ENCODE measurements around the gene PITPNM3.

PITPNM3 gene

DNA sequence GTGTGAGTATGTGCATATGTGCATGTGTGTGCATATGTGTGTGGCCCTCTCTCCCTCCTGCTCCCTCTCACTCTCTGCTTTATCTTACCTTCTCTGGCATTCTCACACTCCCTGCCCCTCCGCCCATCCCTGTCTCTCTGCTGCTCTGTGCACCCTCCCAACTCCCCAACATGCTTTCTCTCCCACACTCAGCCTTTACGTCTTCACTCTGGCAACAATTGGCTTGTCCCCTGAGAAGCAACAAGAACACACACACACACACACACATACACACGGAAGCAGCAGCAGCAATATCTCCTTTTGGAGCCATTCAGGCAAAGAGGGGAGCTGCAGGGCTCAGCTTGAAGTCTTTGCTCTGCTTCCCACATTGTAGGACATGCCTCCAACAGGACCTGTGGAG lies 27.8 kb downstream of the PITPNM3 start:
- Histone ChIP-seq H3K9me3 (ENCODE audit: control insufficient read depth, insufficient read depth, low read length) (no peaks in the 10 kb centered on the region), H3K27ac (ENCODE audit: low read length) (no peak overlapping the region), H3K36me3 (ENCODE audit: control insufficient read depth, insufficient read depth, low read length) (no peaks in the 10 kb centered on the region), H3K4me3 (ENCODE audit: low read length) (no peak overlapping the region), H3K4me1 (ENCODE audit: control insufficient read depth, insufficient read depth, low read length) (peaks cover 8% of the 10 kb centered on the region), H3K27me3 (ENCODE audit: control insufficient read depth, insufficient read depth, low read length) (no peaks in the 10 kb centered on the region)
- no CpG with 5 or more reads among the region's 3 CpGs for WGBS (ENCODE audit: insufficient coverage, insufficient read length)
- no peak for DNase-seq (ENCODE audit: low read depth, low spot score)

DNA sequence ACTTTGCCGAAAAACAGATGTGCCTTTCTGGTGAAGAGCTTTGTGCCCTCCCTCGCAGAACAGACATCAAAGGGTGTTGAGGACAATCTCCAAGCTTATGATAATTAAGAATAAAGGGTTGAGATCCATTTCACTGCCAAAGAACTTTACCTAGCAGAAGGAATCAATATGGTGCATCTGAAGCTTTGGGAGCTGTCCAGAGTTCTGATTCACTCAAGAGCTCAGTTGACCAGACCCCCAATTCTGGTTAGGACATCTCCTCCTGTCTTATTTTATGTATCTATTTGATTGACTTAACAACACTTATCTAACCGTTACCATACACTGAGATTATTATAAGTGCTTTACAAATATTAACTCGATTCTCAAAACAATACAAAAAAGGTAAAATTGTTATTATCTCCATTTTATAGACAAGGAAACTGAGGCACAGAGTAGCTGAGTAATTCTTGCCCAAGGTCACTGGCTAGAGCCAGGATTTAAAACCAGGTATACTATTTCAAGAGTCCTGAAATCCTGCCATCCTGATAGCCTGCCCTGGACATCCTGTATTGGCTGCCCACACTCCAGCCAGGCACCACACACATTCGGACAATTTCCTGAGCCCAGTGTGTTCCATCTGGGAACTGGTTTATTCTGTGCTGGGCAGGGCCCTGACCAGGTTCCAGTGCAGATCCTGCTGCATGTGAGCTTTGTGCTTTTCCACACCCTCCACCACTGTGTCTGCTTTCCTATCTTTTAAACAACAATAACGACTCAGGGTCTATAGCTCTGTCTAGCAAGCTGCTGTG lies 29.8 kb downstream of the PITPNM3 start:
- no CpG with 5 or more reads among the region's 6 CpGs for WGBS (ENCODE audit: insufficient coverage, insufficient read length)
- no peaks in the 10 kb centered on the region for H3K27me3 ChIP-seq (ENCODE audit: control insufficient read depth, insufficient read depth, low read length)
- no peaks in the 10 kb centered on the region for H3K9me3 ChIP-seq (ENCODE audit: control insufficient read depth, insufficient read depth, low read length)
- H3K27ac ChIP-seq (ENCODE audit: low read length): no peak overlapping the region
- no peak overlapping the region for H3K4me3 ChIP-seq (ENCODE audit: low read length)
- no peak for DNase-seq (ENCODE audit: low read depth, low spot score)
- H3K4me1 ChIP-seq (ENCODE audit: control insufficient read depth, insufficient read depth, low read length): peaks cover 10% of the 10 kb centered on the region
- H3K36me3 ChIP-seq (ENCODE audit: control insufficient read depth, insufficient read depth, low read length): no peaks in the 10 kb centered on the region

DNA sequence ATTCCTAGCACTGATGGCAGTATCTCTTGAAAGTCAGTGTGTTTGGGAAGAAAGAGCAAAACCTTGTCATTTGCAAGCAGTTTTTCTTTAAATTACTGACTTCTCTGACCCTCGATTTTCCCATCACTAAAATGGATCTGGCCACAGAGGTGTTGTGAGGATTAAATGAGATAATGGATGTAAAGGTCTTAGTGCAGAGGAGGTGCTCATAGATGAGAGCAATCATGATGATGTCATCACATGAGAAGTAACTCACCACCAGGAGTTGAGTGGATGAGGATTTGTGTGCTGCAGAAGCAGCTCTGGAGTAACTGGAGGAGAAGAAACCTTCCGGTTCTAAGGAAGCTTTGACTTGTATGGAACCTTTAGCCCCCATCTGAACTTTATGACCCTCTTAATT lies 30.6 kb downstream of the PITPNM3 start:
- H3K36me3 ChIP-seq (ENCODE audit: control insufficient read depth, insufficient read depth, low read length): no peaks in the 10 kb centered on the region
- whole genome bisulfite sequencing (ENCODE audit: insufficient coverage, insufficient read length): no CpG with 5 or more reads among the region's 2 CpGs
- no peak for DNase-seq (ENCODE audit: low read depth, low spot score)
- H3K27me3 ChIP-seq (ENCODE audit: control insufficient read depth, insufficient read depth, low read length): no peaks in the 10 kb centered on the region
- peaks cover 9% of the 10 kb centered on the region for H3K4me1 ChIP-seq (ENCODE audit: control insufficient read depth, insufficient read depth, low read length)
- H3K27ac ChIP-seq (ENCODE audit: low read length): no peak overlapping the region
- H3K9me3 ChIP-seq (ENCODE audit: control insufficient read depth, insufficient read depth, low read length): no peaks in the 10 kb centered on the region
- no peak overlapping the region for H3K4me3 ChIP-seq (ENCODE audit: low read length)

DNA sequence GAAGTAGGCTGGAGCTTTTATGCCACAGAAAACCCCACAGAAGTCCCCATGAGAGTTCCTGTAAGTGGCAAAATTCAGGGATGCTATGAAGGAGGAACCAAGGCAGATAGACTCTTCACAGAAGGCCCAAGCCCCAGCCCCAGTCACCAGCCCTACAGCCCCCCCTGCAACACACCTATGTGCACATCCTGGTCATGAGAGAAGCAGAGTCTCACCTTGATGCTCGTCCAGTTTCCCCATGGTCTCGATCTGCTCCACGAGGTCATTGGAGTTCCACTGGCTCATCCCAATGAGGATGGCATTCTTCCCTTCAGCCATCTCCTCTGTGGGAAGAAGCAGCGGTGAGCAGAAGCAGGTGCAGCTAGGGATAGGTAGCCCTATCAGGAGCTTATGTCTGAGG lies 31.2 kb downstream of the PITPNM3 start:
- no peak for DNase-seq (ENCODE audit: low read depth, low spot score)
- Histone ChIP-seq H3K4me1 (ENCODE audit: control insufficient read depth, insufficient read depth, low read length) (peaks cover 3% of the 10 kb centered on the region; the same call in 1 of the 2 replicates), H3K27ac (ENCODE audit: low read length) (no peak overlapping the region), H3K9me3 (ENCODE audit: control insufficient read depth, insufficient read depth, low read length) (no peaks in the 10 kb centered on the region), H3K27me3 (ENCODE audit: control insufficient read depth, insufficient read depth, low read length) (no peaks in the 10 kb centered on the region), H3K36me3 (ENCODE audit: control insufficient read depth, insufficient read depth, low read length) (no peaks in the 10 kb centered on the region), H3K4me3 (ENCODE audit: low read length) (no peak overlapping the region)
- no CpG with 5 or more reads among the region's 4 CpGs for WGBS (ENCODE audit: insufficient coverage, insufficient read length)

DNA sequence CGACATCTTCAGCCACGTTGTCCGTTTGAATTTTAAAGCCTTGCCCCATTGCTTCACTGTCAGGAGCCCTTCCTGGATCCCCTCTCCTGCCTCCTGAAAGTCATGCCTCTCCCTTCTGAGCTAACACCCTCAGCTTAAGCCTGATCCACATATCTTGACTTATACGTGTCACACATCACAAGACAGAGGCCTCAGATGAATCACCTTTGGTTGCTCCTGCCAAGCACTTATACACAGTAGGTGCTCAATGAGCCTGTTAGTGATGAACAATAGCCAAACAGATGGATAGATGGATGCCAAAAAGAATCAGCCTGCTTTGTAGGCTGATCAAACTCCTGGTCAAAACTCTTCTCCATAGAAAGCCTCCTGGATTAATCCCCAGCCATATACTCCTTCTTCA lies 31.8 kb downstream of the PITPNM3 start:
- Histone ChIP-seq H3K27ac (ENCODE audit: low read length) (no peak overlapping the region), H3K4me1 (ENCODE audit: control insufficient read depth, insufficient read depth, low read length) (peaks cover 3% of the 10 kb centered on the region; the same call in 1 of the 2 replicates), H3K9me3 (ENCODE audit: control insufficient read depth, insufficient read depth, low read length) (no peaks in the 10 kb centered on the region), H3K36me3 (ENCODE audit: control insufficient read depth, insufficient read depth, low read length) (no peaks in the 10 kb centered on the region), H3K4me3 (ENCODE audit: low read length) (no peak overlapping the region), H3K27me3 (ENCODE audit: control insufficient read depth, insufficient read depth, low read length) (no peaks in the 10 kb centered on the region)
- no CpG with 5 or more reads among the region's 4 CpGs for WGBS (ENCODE audit: insufficient coverage, insufficient read length)
- DNase-seq (ENCODE audit: low read depth, low spot score): no peak

DNA sequence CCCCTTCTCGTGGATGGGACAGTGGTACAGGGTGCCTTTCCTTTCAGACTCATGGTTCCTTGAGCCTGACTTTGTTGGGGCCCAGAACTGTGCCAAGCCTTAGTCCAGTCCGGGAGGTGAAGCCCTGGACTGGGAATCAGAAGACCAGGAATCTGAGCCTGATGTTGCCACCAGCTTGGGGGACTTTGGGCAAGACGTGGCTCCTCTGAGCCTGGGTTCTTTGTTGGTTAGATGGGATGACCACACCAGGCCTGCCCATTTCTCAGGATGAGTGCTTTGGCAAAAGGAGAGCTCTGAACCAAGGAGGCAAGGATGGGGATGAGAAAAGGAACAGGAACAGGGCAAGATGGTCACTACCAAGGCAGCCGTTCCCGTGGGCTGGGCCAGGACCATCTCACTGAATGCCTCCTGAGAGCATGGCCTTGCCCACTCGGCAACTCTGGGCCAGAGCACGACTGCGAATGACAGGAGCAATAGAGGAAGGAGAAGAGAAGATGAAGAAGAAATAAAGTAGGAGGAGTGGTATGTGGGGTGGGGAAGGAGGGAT lies 32.5 kb downstream of the PITPNM3 start:
- no peak overlapping the region for H3K4me3 ChIP-seq (ENCODE audit: low read length)
- no peaks in the 10 kb centered on the region for H3K36me3 ChIP-seq (ENCODE audit: control insufficient read depth, insufficient read depth, low read length)
- peaks cover 3% of the 10 kb centered on the region; the same call in 1 of the 2 replicates for H3K4me1 ChIP-seq (ENCODE audit: control insufficient read depth, insufficient read depth, low read length)
- WGBS (ENCODE audit: insufficient coverage, insufficient read length): no CpG with 5 or more reads among the region's 8 CpGs
- no peak for DNase-seq (ENCODE audit: low read depth, low spot score)
- H3K27me3 ChIP-seq (ENCODE audit: control insufficient read depth, insufficient read depth, low read length): no peaks in the 10 kb centered on the region
- H3K27ac ChIP-seq (ENCODE audit: low read length): no peak overlapping the region
- no peaks in the 10 kb centered on the region for H3K9me3 ChIP-seq (ENCODE audit: control insufficient read depth, insufficient read depth, low read length)

DNA sequence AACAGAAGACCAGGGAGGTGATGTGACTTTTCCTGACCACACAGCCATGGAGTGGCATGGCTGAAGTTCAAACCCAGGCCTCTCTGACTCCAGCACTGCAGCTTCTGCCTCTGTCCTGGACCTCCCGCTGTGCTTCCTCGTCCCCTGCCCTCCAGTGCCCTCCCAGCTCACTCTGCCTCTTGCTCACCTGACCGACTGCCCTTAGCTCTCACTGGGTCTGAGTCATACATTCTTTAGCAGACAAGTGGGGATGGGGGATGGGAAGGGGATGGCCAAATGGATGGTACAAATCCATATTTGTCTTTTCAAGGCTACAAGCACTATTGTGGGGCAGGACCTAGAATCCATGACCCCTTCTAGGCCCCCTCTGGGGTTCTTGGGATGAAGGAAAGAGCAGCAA lies 33.0 kb downstream of the PITPNM3 start:
- no peak overlapping the region for H3K4me3 ChIP-seq (ENCODE audit: low read length)
- no peak overlapping the region for H3K27ac ChIP-seq (ENCODE audit: low read length)
- H3K36me3 ChIP-seq (ENCODE audit: control insufficient read depth, insufficient read depth, low read length): no peaks in the 10 kb centered on the region
- peaks cover 3% of the 10 kb centered on the region; the same call in 1 of the 2 replicates for H3K4me1 ChIP-seq (ENCODE audit: control insufficient read depth, insufficient read depth, low read length)
- WGBS (ENCODE audit: insufficient coverage, insufficient read length): no CpG with 5 or more reads among the region's 3 CpGs
- DNase-seq (ENCODE audit: low read depth, low spot score): no peak
- no peaks in the 10 kb centered on the region for H3K9me3 ChIP-seq (ENCODE audit: control insufficient read depth, insufficient read depth, low read length)
- H3K27me3 ChIP-seq (ENCODE audit: control insufficient read depth, insufficient read depth, low read length): no peaks in the 10 kb centered on the region

DNA sequence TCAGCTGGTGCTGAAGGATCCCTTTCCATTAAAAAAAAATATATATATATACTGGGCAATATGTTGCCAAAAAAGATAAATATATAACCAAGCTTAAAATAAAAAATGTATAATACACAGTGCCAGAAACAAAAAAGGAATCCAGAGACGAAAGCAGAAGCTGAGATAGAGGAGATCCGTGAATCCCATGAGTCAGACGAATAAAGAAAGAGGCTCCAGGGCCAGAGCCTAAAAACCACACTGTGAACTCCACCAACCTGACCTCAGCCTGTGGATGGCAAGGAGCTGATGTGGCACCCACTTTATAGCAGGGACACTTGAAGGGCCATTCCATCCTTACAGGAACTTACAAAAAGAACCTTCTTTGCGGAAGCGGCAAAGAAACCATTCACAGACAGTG lies 34.8 kb downstream of the PITPNM3 start:
- no peak for DNase-seq (ENCODE audit: low read depth, low spot score)
- Histone ChIP-seq H3K36me3 (ENCODE audit: control insufficient read depth, insufficient read depth, low read length) (no peaks in the 10 kb centered on the region), H3K27me3 (ENCODE audit: control insufficient read depth, insufficient read depth, low read length) (no peaks in the 10 kb centered on the region), H3K27ac (ENCODE audit: low read length) (no peak overlapping the region), H3K9me3 (ENCODE audit: control insufficient read depth, insufficient read depth, low read length) (no peaks in the 10 kb centered on the region), H3K4me3 (ENCODE audit: low read length) (no peak overlapping the region), H3K4me1 (ENCODE audit: control insufficient read depth, insufficient read depth, low read length) (peaks cover 3% of the 10 kb centered on the region; the same call in 1 of the 2 replicates)
- WGBS (ENCODE audit: insufficient coverage, insufficient read length): no CpG with 5 or more reads among the region's 5 CpGs

DNA sequence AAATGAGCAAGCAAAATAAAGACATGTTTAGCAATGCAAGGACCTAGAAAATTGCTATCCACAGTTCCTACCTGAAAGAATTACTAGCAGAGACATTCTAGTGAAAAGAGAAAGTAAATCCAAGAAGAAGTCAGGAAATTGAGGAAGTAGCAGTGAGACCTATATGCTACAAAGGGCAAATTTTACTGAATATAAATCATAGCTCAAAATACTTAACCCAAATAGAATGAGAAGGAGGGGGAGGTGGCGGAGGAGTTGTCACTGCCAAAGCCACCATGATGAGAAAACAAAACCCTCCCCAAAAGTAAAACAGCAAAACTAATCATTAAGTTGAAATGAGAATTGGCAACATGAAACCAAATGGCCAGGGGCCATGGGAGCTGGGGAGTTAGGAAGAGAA lies 39.3 kb downstream of the PITPNM3 start:
- no peak for DNase-seq (ENCODE audit: low read depth, low spot score)
- WGBS (ENCODE audit: insufficient coverage, insufficient read length): no CpG with 5 or more reads among the region's 1 CpG
- H3K36me3 ChIP-seq (ENCODE audit: control insufficient read depth, insufficient read depth, low read length): no peaks in the 10 kb centered on the region
- H3K4me3 ChIP-seq (ENCODE audit: low read length): no peak overlapping the region
- no peaks in the 10 kb centered on the region for H3K9me3 ChIP-seq (ENCODE audit: control insufficient read depth, insufficient read depth, low read length)
- no peaks in the 10 kb centered on the region for H3K4me1 ChIP-seq (ENCODE audit: control insufficient read depth, insufficient read depth, low read length)
- no peaks in the 10 kb centered on the region for H3K27me3 ChIP-seq (ENCODE audit: control insufficient read depth, insufficient read depth, low read length)
- no peak overlapping the region for H3K27ac ChIP-seq (ENCODE audit: low read length)

DNA sequence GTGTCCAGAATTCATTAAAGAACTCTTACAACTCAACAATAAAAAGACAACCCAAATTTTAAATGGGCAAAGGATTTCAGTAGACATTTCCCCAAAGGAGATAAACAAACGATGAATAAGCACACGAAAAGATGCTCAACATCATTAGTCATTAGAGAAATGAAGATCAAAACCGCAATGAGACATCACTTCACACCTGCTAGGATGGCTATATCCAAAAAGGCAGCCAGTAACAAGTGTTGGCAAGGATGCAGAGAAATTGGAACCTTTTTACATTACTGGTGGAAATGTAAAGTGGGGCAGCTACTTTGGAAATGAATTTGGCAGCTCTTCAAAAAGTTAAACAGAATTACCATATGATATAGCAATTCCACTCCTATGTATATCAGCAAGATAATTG lies 42.0 kb downstream of the PITPNM3 start:
- no peaks in the 10 kb centered on the region for H3K27me3 ChIP-seq (ENCODE audit: control insufficient read depth, insufficient read depth, low read length)
- H3K36me3 ChIP-seq (ENCODE audit: control insufficient read depth, insufficient read depth, low read length): no peaks in the 10 kb centered on the region
- no peak for DNase-seq (ENCODE audit: low read depth, low spot score)
- no peak overlapping the region for H3K27ac ChIP-seq (ENCODE audit: low read length)
- no peak overlapping the region for H3K4me3 ChIP-seq (ENCODE audit: low read length)
- H3K9me3 ChIP-seq (ENCODE audit: control insufficient read depth, insufficient read depth, low read length): no peaks in the 10 kb centered on the region
- H3K4me1 ChIP-seq (ENCODE audit: control insufficient read depth, insufficient read depth, low read length): no peaks in the 10 kb centered on the region; the same call in 1 of the 2 replicates
- WGBS (ENCODE audit: insufficient coverage, insufficient read length): no CpG with 5 or more reads among the region's 3 CpGs

DNA sequence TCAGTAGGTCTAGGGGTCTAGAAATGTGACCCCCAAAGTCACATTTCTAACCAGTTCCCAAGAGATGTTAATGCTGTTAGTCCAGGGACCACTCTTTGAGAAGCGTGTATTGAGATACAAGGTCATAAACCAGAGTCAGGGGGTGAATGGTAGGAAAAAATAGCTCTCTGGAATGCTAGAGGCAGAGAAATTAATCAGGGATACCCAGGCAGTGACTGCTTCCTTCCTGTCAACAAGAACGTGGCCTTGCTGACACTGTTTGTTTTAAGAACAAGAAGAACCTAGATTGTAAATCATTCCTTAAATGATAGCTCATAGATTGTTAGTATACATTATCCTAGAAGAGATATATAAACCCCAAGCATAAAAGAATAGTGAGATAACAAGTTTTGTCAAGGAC lies 43.8 kb downstream of the PITPNM3 start:
- no peaks in the 10 kb centered on the region for H3K27me3 ChIP-seq (ENCODE audit: control insufficient read depth, insufficient read depth, low read length)
- H3K36me3 ChIP-seq (ENCODE audit: control insufficient read depth, insufficient read depth, low read length): no peaks in the 10 kb centered on the region
- no peak overlapping the region for H3K4me3 ChIP-seq (ENCODE audit: low read length)
- no peaks in the 10 kb centered on the region; the same call in 1 of the 2 replicates for H3K4me1 ChIP-seq (ENCODE audit: control insufficient read depth, insufficient read depth, low read length)
- DNase-seq (ENCODE audit: low read depth, low spot score): no peak
- WGBS (ENCODE audit: insufficient coverage, insufficient read length): no CpG with 5 or more reads among the region's 2 CpGs
- no peak overlapping the region for H3K27ac ChIP-seq (ENCODE audit: low read length)
- H3K9me3 ChIP-seq (ENCODE audit: control insufficient read depth, insufficient read depth, low read length): no peaks in the 10 kb centered on the region

Data from iPS DF 6.9 (cell line).